ENCODE measurements around the gene DNAH1. TPM values are rescaled to one million over a fixed set of nuclear protein-coding genes. Genes with fewer than 3 reads are reported as not detected.

DNAH1 gene
- total and polyA plus RNA-seq, 2 experiments from 2014 or later = 0.81 to 3.6 TPM

- Histone ChIP-seq H3K4me3 (peak overlapping the region; percentile 88), H3K9me3 (ENCODE audit: low read depth) (no peaks in the 10 kb centered on the region), H3K4me1 (ENCODE audit: low read depth) (peaks cover 17% of the 10 kb centered on the region), H3K36me3 (peaks cover 4% of the 10 kb centered on the region), H3K27me3 (no peaks in the 10 kb centered on the region), H3K27ac (peak overlapping the region; percentile 98)
- no peak for TF ChIP-seq CTCF (IDR thresholded peaks at IDR 0.05; ENCODE audit: low read depth, low read length)
- peak; percentile 81 for DNase-seq (ENCODE audit: low read depth in 1 of 2, low spot score in 1 of 2)
These were observed 38.8 kb upstream of the DNAH1 start for GRCh38 chr3:52277071-52277964.

GRCh38 chr3:52277972-52278509 lies 38.1 kb upstream of the DNAH1 start:
- peak in 1 of 2 donors; percentile 70 for DNase-seq (ENCODE audit: low read depth in 1 of 2, low spot score in 1 of 2)
- H3K36me3 ChIP-seq = no peaks in the 10 kb centered on the region

GRCh38 chr3:52278510-52279069 lies 37.5 kb upstream of the DNAH1 start, which contains the start of gene WDR82:
TSS of gene WDR82 (minus strand) at chr3:52278649. CDS start at chr3:52278361, 288 bp downstream.
- Histone ChIP-seq H3K4me1 (ENCODE audit: low read depth) (peaks cover 23% of the 10 kb centered on the region), H3K9me3 (ENCODE audit: low read depth) (no peaks in the 10 kb centered on the region), H3K27ac (peak within 1 kb of the TSS; percentile 98), H3K36me3 (no peaks in the 10 kb centered on the region), H3K27me3 (no peaks in the 10 kb centered on the region), H3K4me3 (peak within 1 kb of the TSS; percentile 88)
- peak; percentile 97 for DNase-seq (ENCODE audit: low read depth in 1 of 2, low spot score in 1 of 2)
- TF ChIP-seq CTCF (IDR thresholded peaks at IDR 0.05; ENCODE audit: low read depth, low read length) = peak; percentile 55

More at GRCh38 chr3:52277972-52278509, 38.1 kb upstream of the DNAH1 start:
- H3K4me1 ChIP-seq (ENCODE audit: low read depth) = peaks cover 23% of the 10 kb centered on the region
- H3K27me3 ChIP-seq = no peaks in the 10 kb centered on the region
- H3K27ac ChIP-seq = peak overlapping the region; percentile 98
- H3K9me3 ChIP-seq (ENCODE audit: low read depth) = no peaks in the 10 kb centered on the region
- peak; percentile 38 for TF ChIP-seq CTCF (IDR thresholded peaks at IDR 0.05; ENCODE audit: low read depth, low read length)
- H3K4me3 ChIP-seq = peak overlapping the region; percentile 88

GRCh38 chr3:52279596-52279995 lies 36.5 kb upstream of the DNAH1 start:
- H3K4me3 ChIP-seq = no peak overlapping the region
- no peaks in the 10 kb centered on the region for H3K9me3 ChIP-seq (ENCODE audit: low read depth)
- DNase-seq (ENCODE audit: low read depth in 1 of 2, low spot score in 1 of 2) = no peak
- no peaks in the 10 kb centered on the region for H3K27me3 ChIP-seq
- no peak for TF ChIP-seq CTCF (IDR thresholded peaks at IDR 0.05; ENCODE audit: low read depth, low read length)
- H3K36me3 ChIP-seq = no peaks in the 10 kb centered on the region
- peak overlapping the region; percentile 98 for H3K27ac ChIP-seq
- H3K4me1 ChIP-seq (ENCODE audit: low read depth) = peaks cover 23% of the 10 kb centered on the region

GRCh38 chr3:52280050-52280461 lies 36.1 kb upstream of the DNAH1 start:
- no peaks in the 10 kb centered on the region for H3K27me3 ChIP-seq
- no peak for TF ChIP-seq CTCF (IDR thresholded peaks at IDR 0.05; ENCODE audit: low read depth, low read length)
- peaks cover 23% of the 10 kb centered on the region for H3K4me1 ChIP-seq (ENCODE audit: low read depth)
- no peaks in the 10 kb centered on the region for H3K9me3 ChIP-seq (ENCODE audit: low read depth)
- H3K36me3 ChIP-seq = no peaks in the 10 kb centered on the region
- no peak overlapping the region for H3K4me3 ChIP-seq
- peak overlapping the region; percentile 98 for H3K27ac ChIP-seq
- DNase-seq (ENCODE audit: low read depth in 1 of 2, low spot score in 1 of 2) = peak; percentile 34 to 62
